ENCODE measurements around the gene AMZ2.

DNA sequence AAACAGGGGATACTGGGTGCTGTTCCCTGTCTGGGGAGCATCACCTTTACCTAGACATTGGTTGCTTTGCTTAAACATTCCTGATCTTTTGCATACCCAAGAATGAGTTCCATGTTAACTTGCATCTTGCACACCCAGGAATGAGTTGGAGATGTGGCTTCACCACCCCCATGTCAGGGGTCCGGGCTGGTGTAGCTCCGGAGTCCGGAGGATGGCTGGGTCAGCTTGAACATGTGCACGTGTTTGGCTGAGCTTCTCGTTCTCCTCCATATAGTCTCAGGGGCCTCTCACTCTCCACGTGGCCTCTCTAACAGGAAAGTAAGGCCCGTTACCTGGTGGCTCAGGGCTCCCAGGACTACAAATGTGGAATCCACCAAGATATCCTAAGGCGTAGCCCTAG, 18.2 kb upstream of the AMZ2 start:
- TF ChIP-seq, protein P1, sequence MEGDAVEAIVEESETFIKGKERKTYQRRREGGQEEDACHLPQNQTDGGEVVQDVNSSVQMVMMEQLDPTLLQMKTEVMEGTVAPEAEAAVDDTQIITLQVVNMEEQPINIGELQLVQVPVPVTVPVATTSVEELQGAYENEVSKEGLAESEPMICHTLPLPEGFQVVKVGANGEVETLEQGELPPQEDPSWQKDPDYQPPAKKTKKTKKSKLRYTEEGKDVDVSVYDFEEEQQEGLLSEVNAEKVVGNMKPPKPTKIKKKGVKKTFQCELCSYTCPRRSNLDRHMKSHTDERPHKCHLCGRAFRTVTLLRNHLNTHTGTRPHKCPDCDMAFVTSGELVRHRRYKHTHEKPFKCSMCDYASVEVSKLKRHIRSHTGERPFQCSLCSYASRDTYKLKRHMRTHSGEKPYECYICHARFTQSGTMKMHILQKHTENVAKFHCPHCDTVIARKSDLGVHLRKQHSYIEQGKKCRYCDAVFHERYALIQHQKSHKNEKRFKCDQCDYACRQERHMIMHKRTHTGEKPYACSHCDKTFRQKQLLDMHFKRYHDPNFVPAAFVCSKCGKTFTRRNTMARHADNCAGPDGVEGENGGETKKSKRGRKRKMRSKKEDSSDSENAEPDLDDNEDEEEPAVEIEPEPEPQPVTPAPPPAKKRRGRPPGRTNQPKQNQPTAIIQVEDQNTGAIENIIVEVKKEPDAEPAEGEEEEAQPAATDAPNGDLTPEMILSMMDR (IDR thresholded peaks at IDR 0.05; ENCODE audit: low read depth, low read length, missing input control) = no peak
- TF ChIP-seq REST (IDR thresholded peaks at IDR 0.05) (no peak), EGR1 (IDR thresholded peaks at IDR 0.05; ENCODE audit: low read depth in 2 of 2) (no peak), YY1 (IDR thresholded peaks at IDR 0.05) (no peak), RAD21 (IDR thresholded peaks at IDR 0.05) (no peak), ATF3 (IDR thresholded peaks at IDR 0.05) (no peak), SP1 (IDR thresholded peaks at IDR 0.05) (no peak)
